B cell (primary cell): ENCODE results near the gene MFSD2A. TPM values are rescaled to one million over a fixed set of nuclear protein-coding genes. Genes with fewer than 3 reads are reported as not detected.

Experiments
- ATAC-seq: fragments of 200-7000 bp; cut with Tn5 transposase; one replicate; pipeline ENCODE4 v1.10.0; 2021; ENCODE audit warnings: low read depth, mild to moderate bottlenecking, moderate number of reproducible peaks, moderate library complexity
- CTCF ChIA-PET: fragments of 350-600 bp; sonication (Branson Sonifier 250); formaldehyde crosslinking; loops from one replicate; lab custom pipeline; 2021; ENCODE audit warnings: antibody characterized with exemption, inconsistent platforms; lab: Charles Lee
- POLR2A ChIA-PET: fragments of 350-600 bp; sonication (Branson Sonifier 250); formaldehyde crosslinking; loops from one replicate; lab custom pipeline; 2021; ENCODE audit warnings: antibody characterized with exemption; lab: Charles Lee
- DNase-seq: peaks from one replicate; pipeline ENCODE4 v3.0.0; 2013
- H2AFZ ChIP-seq: 2 replicates; pipeline ENCODE4 v1.6.1; 2012; ENCODE audit warnings: mild to moderate bottlenecking, low read depth, low read length; ENCODE audit not compliant: insufficient read depth, poor library complexity, severe bottlenecking
- H3K27ac ChIP-seq, 2 donors: 1 replicate in 1 of 2; 2 replicates in 1 of 2; pipeline ENCODE4 v1.5.1; 2012 to 2013; ENCODE audit warnings: low read length in 2 of 2, mild to moderate bottlenecking in 2 of 2, moderate library complexity in 1 of 2
- H3K27me3 ChIP-seq, 4 experiments: fragments of 200-600 bp in 1 of 4; sonication (generic) in 1 of 4; replicated peaks in 1 of 4; 1 replicate in 2 of 4; 2 replicates in 2 of 4; pipeline versions ENCODE4 v1.6.1 to v1.7.0; 2013 to 2016; ENCODE audit warnings: low read length in 3 of 4, mild to moderate bottlenecking in 2 of 4, mixed read lengths in 1 of 4, moderate library complexity in 1 of 4; ENCODE audit not compliant: insufficient read depth in 4 of 4, control insufficient read depth in 3 of 4; ENCODE audit errors: control extremely low read depth in 1 of 4
- H3K36me3 ChIP-seq, 2 experiments: replicated peaks in 1 of 2; 1 replicate in 1 of 2; 2 replicates in 1 of 2; pipeline versions ENCODE4 v1.6.1 to v1.7.1; 2013; ENCODE audit warnings: low read length in 1 of 2; ENCODE audit not compliant: insufficient read depth in 2 of 2, control insufficient read depth in 1 of 2; ENCODE audit errors: control extremely low read depth in 1 of 2, extremely low read depth in 1 of 2
- H3K4me1 ChIP-seq, 2 donors: fragments of 200-600 bp in 1 of 2; sonication (generic) in 1 of 2; 1 replicate in 1 of 2; 2 replicates in 1 of 2; pipeline versions ENCODE4 v1.5.1 to v1.6.1; 2013 to 2017; ENCODE audit warnings: low read length in 2 of 2; ENCODE audit not compliant: control insufficient read depth in 2 of 2, insufficient read depth in 2 of 2
- H3K4me2 ChIP-seq: replicated peaks from 2 replicates; pipeline ENCODE3; 2012; ENCODE audit warnings: mild to moderate bottlenecking, low read depth, low read length; ENCODE audit not compliant: poor library complexity, severe bottlenecking
- H3K4me3 ChIP-seq, 5 experiments: fragments of 200-600 bp in 1 of 5; sonication (generic) in 1 of 5; 1 replicate in 3 of 5; 2 replicates in 2 of 5; pipeline versions ENCODE4 v1.5.1 to v1.7.0; 2011 to 2016; ENCODE audit warnings: low read length in 4 of 5, mild to moderate bottlenecking in 4 of 5, low read depth in 2 of 5, control low read depth in 1 of 5, moderate library complexity in 1 of 5; ENCODE audit not compliant: insufficient read depth in 1 of 5; ENCODE audit errors: control extremely low read depth in 1 of 5, extremely low read depth in 1 of 5
- H3K79me2 ChIP-seq: fragments of 200-600 bp; sonication (generic); one replicate; pipeline ENCODE4 v1.6.0; 2016; ENCODE audit warnings: low read length; ENCODE audit not compliant: control insufficient read depth, insufficient read depth
- H3K9ac ChIP-seq: fragments of 200-600 bp; sonication (generic); 2 replicates; pipeline ENCODE4 v1.6.1; 2017; ENCODE audit warnings: mild to moderate bottlenecking, low read length, moderate library complexity
- H3K9me3 ChIP-seq, 3 donors: one replicate each; pipeline versions ENCODE4 v1.6.1 to v1.7.1; 2013; ENCODE audit warnings: low read length in 2 of 3; ENCODE audit not compliant: control insufficient read depth in 2 of 3, insufficient read depth in 1 of 3; ENCODE audit errors: control extremely low read depth in 1 of 3
- H4K20me1 ChIP-seq: 2 replicates; pipeline ENCODE4 v1.6.0; 2012; ENCODE audit warnings: mild to moderate bottlenecking, low read length; ENCODE audit not compliant: insufficient read depth, control insufficient read depth, poor library complexity, severe bottlenecking
- H3K27ac Mint-ChIP-seq: one replicate; pipeline ENCODE4 v1.8.0; 2021; ENCODE audit warnings: mixed read lengths
- H3K27me3 Mint-ChIP-seq: one replicate; pipeline ENCODE4 v1.8.0; 2021; ENCODE audit warnings: mixed read lengths
- H3K4me1 Mint-ChIP-seq: one replicate; pipeline ENCODE4 v1.8.0; 2021; ENCODE audit warnings: mixed read lengths
- H3K4me3 Mint-ChIP-seq: one replicate; pipeline ENCODE4 v1.8.0; 2021; ENCODE audit warnings: mixed read lengths
- H3K9me3 Mint-ChIP-seq: one replicate; pipeline ENCODE4 v1.8.0; 2022; ENCODE audit warnings: mixed read lengths; ENCODE audit not compliant: insufficient read depth
- EZH2 ChIP-seq: IDR thresholded peaks from 2 replicates; pipeline ENCODE4 v1.6.1; 2012; ENCODE audit warnings: borderline replicate concordance, low read depth, mild to moderate bottlenecking, moderate library complexity, low read length; ENCODE audit not compliant: insufficient read depth, poor library complexity, severe bottlenecking
- WGBS: methylation state at CpG from one replicate; pipeline ENCODE4 v1.1.5; 2013; ENCODE audit warnings: missing lambda C conversion rate; ENCODE audit not compliant: insufficient coverage; 5-methylcytosine and 5-hydroxymethylcytosine counted together
- intact Hi-C: fragments of 100-400 bp; cut with micrococcal nuclease; formaldehyde crosslinking; loops from one replicate; pipeline ENCODE4 v1.10.0; 2022
- polyA plus RNA-seq: library from polyadenylated mRNA; depleted of rRNA; stranded (reverse); fragments of >200 nt; gene quantifications from 2 replicates; pipeline ENCODE4 v1.2.3, GENCODE V29; 2012
- total RNA-seq, 2 donors: library from RNA; stranded (reverse); fragments of 120-200 nt in 1 of 2; gene quantifications; 1 replicate in 1 of 2; 2 replicates in 1 of 2; pipeline versions ENCODE4 v1.2.3 to v1.2.4, GENCODE V29; 2013 to 2022
- TF ChIP-seq, protein P1 (sequence below): fragments of 200-600 bp; IDR thresholded peaks from one replicate; pipeline ENCODE4 v1.8.0; 2022; ENCODE audit warnings: antibody characterized with exemption, mild to moderate bottlenecking

The MFSD2A gene
- total and polyA plus RNA-seq, 2 donors (not counting 1 experiment from before 2014, with no cell fraction given): 1.8 to 3.9 TPM

DNA sequence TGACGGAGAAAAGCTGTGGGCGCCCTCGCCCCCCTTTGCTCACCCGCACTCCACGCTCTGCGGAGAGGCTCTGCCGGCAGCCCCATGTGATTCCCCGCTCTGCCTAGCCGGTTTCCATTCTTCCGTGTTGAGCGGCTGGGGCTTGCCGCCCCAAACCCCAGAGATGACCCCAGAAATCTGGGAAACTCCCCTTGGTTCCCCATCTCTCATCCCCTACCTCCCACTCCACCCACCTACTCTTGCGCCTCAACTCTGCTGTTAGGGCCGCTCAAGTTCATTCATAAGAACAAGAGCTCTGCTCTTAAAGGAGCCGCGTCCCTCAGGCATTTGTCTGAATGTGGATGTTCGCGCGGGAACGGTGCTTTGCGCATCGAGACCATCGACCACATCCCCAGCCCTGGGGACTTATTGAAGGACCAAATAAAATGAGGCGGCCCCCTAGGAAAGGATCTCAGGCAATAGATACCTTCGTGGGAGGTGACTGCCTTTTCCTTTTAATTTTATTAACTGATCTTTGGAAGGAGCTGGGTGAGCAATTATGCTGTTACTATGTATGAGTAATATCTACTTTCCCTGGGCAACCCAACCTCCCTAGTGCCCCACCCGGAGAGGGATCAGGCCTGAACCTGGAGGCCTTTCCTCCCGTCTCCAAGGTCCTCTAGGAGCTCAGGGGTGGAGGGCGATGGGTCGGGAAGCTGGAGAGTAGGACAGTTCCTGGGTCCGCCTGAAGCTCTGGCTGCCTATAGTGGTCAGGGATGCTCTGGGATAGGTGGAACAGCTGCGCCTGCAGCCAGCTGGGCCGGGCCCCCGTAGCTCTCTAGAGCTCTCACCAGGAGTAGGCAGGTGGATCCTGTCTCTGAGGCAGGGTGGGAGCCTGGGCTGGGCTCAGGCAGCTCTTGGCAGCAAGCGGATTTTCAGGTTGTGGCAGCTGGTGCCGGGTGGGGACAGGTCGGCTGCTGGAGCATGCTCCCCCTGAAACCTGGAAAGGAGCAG lies 898 bp downstream of the MFSD2A start:
- H3K4me2 ChIP-seq: peak overlapping the region; percentile 100
- H3K4me3 ChIP-seq: peak overlapping the region; percentile 45 to 94 (median 67)
- H3K27ac ChIP-seq: peak overlapping the region in 1 of 2 donors; percentile 48
- intact Hi-C loops: loop anchor here (2.0 to 5.0 kb wide), 3 partner anchors 17 to 139 kb away; partner anchors contain the start of gene CAP1
- Mint-ChIP-seq H3K27me3 (no peaks in the 10 kb centered on the region), H3K4me3 (peak overlapping the region; percentile 90), H3K27ac (peak overlapping the region; percentile 84), H3K9me3 (no peaks in the 10 kb centered on the region), H3K4me1 (peaks cover 46% of the 10 kb centered on the region)
- TF ChIP-seq EZH2: no peak
- TF ChIP-seq, protein P1, sequence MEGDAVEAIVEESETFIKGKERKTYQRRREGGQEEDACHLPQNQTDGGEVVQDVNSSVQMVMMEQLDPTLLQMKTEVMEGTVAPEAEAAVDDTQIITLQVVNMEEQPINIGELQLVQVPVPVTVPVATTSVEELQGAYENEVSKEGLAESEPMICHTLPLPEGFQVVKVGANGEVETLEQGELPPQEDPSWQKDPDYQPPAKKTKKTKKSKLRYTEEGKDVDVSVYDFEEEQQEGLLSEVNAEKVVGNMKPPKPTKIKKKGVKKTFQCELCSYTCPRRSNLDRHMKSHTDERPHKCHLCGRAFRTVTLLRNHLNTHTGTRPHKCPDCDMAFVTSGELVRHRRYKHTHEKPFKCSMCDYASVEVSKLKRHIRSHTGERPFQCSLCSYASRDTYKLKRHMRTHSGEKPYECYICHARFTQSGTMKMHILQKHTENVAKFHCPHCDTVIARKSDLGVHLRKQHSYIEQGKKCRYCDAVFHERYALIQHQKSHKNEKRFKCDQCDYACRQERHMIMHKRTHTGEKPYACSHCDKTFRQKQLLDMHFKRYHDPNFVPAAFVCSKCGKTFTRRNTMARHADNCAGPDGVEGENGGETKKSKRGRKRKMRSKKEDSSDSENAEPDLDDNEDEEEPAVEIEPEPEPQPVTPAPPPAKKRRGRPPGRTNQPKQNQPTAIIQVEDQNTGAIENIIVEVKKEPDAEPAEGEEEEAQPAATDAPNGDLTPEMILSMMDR: no peak
- no peaks in the 10 kb centered on the region for H4K20me1 ChIP-seq
- POLR2A ChIA-PET: interaction anchor here (0.6 to 0.9 kb wide), 5 partner anchors 83 to 157 kb away, joined by 3 to 10 read pairs (median 5); partner anchors contain the start of gene CAP1
- peak; percentile 69 for DNase-seq
- peak; percentile 23 for ATAC-seq
- 28% methylated on average over 32 of the region's 36 CpGs for WGBS
- H3K9me3 ChIP-seq: peaks cover 0 to 4% (median 0%) of the 10 kb centered on the region in 3 donors
- peaks cover 10% of the 10 kb centered on the region for H3K79me2 ChIP-seq
- no peaks in the 10 kb centered on the region for H3K27me3 ChIP-seq
- H2AFZ ChIP-seq: peak overlapping the region; percentile 77
- H3K36me3 ChIP-seq: no peaks in the 10 kb centered on the region
- CTCF ChIA-PET: interaction anchor here (0.8 to 2.3 kb wide), 4 partner anchors 18 to 188 kb away, joined by 3 to 13 read pairs (median 6); no protein-coding TSS in a partner anchor
- H3K4me1 ChIP-seq: peaks cover 23 to 39% of the 10 kb centered on the region in 2 donors
- H3K9ac ChIP-seq: peak overlapping the region; percentile 79
